Activated CD4-positive, alpha-beta T cell treated with anti-CD3 and anti-CD28 coated beads, Interleukin-2, amount 10 ng/mL, durations not matched to agents 7 days and 5 days (primary cell): ENCODE data around the gene FLT1. TPM values are rescaled to one million over a fixed set of nuclear protein-coding genes. Genes with fewer than 3 reads are reported as not detected.
A peak's percentile ranks its signal among the peaks of the same experiment; 100 is the strongest.

ENCODE experiments used
- CTCF ChIA-PET: fragments of 350-600 bp; sonication (Branson Sonifier 250); formaldehyde crosslinking; loops from one replicate; lab custom pipeline; 2021; ENCODE audit warnings: antibody characterized with exemption; lab: Charles Lee
- POLR2A ChIA-PET: fragments of 350-600 bp; sonication (Branson Sonifier 250); formaldehyde crosslinking; loops from one replicate; lab custom pipeline; 2021; ENCODE audit warnings: antibody characterized with exemption; lab: Charles Lee
- DNase-seq: peaks from one replicate; pipeline ENCODE4 v3.0.0-alpha.2; 2020
- H3K27ac Mint-ChIP-seq: one replicate; pipeline ENCODE4 v1.8.0; 2021; ENCODE audit warnings: mild to moderate bottlenecking, moderate library complexity, mixed read lengths
- H3K27me3 Mint-ChIP-seq: one replicate; pipeline ENCODE4 v1.8.0; 2021; ENCODE audit warnings: mixed read lengths
- H3K36me3 Mint-ChIP-seq: one replicate; pipeline ENCODE4 v1.8.0; 2021; ENCODE audit warnings: low read depth, mixed read lengths
- H3K4me1 Mint-ChIP-seq: one replicate; pipeline ENCODE4 v1.8.0; 2021; ENCODE audit warnings: mixed read lengths
- H3K4me3 Mint-ChIP-seq: one replicate; pipeline ENCODE4 v1.8.0; 2021; ENCODE audit warnings: mild to moderate bottlenecking, moderate library complexity, mixed read lengths
- H3K9me3 Mint-ChIP-seq: one replicate; pipeline ENCODE4 v1.8.0; 2021; ENCODE audit warnings: mixed read lengths
- total RNA-seq, 2 experiments: library from RNA; stranded (reverse); gene quantifications; one replicate each; pipeline ENCODE4 v1.2.3, GENCODE V29; 2021

The FLT1 gene
- total RNA-seq, 2 experiments from 2014 or later = 0.32 to 0.71 TPM

- ChIA-PET CTCF (interaction anchor here (1.1 kb wide), 1 partner anchor 9 kb away, joined by 4 read pairs; no protein-coding TSS in a partner anchor), POLR2A (no interaction called here)
- Mint-ChIP-seq H3K4me1 (peaks cover 25% of the 10 kb centered on the region), H3K4me3 (no peak overlapping the region), H3K36me3 (no peaks in the 10 kb centered on the region), H3K27ac (no peak overlapping the region), H3K27me3 (peaks cover 7% of the 10 kb centered on the region), H3K9me3 (no peaks in the 10 kb centered on the region)
- no peak for DNase-seq
These were observed 145.6 kb downstream of the FLT1 start for GRCh38 chr13:28349371-28349770.

GRCh38 chr13:28347456-28348371, 147.2 kb downstream of the FLT1 start:
- H3K9me3 Mint-ChIP-seq = no peaks in the 10 kb centered on the region
- ChIA-PET CTCF (interaction anchor here (1.1 kb wide), 1 partner anchor 8 kb away, joined by 4 read pairs; no protein-coding TSS in a partner anchor), POLR2A (no interaction called here)
- H3K27me3 Mint-ChIP-seq = peaks cover 7% of the 10 kb centered on the region
- H3K27ac Mint-ChIP-seq = no peak overlapping the region
- H3K4me1 Mint-ChIP-seq = peaks cover 16% of the 10 kb centered on the region
- no peak overlapping the region for H3K4me3 Mint-ChIP-seq
- H3K36me3 Mint-ChIP-seq = no peaks in the 10 kb centered on the region
- DNase-seq = peak; percentile 35

- CTCF ChIA-PET = interaction anchor here (0.6 kb wide), 1 partner anchor 1440 kb away, joined by 3 read pairs; no protein-coding TSS in a partner anchor
- peaks cover 16% of the 10 kb centered on the region for H3K4me1 Mint-ChIP-seq
- H3K27ac Mint-ChIP-seq = no peak overlapping the region
- peaks cover 7% of the 10 kb centered on the region for H3K27me3 Mint-ChIP-seq
- H3K36me3 Mint-ChIP-seq = no peaks in the 10 kb centered on the region
- H3K4me3 Mint-ChIP-seq = no peak overlapping the region
- no peaks in the 10 kb centered on the region for H3K9me3 Mint-ChIP-seq
- POLR2A ChIA-PET = no interaction called here
- no peak for DNase-seq
These were observed 148.8 kb downstream of the FLT1 start for GRCh38 chr13:28346154-28346553.

- no peaks in the 10 kb centered on the region for H3K9me3 Mint-ChIP-seq
- H3K27ac Mint-ChIP-seq = no peak overlapping the region
- ChIA-PET POLR2A (no interaction called here), CTCF (interaction anchor here (1.5 kb wide), 1 partner anchor 20 kb away, joined by 5 read pairs; no protein-coding TSS in a partner anchor)
- peaks cover 16% of the 10 kb centered on the region for H3K4me1 Mint-ChIP-seq
- H3K27me3 Mint-ChIP-seq = peaks cover 4% of the 10 kb centered on the region
- no peak for DNase-seq
- H3K36me3 Mint-ChIP-seq = no peaks in the 10 kb centered on the region
- H3K4me3 Mint-ChIP-seq = no peak overlapping the region
These were observed 150.8 kb downstream of the FLT1 start for GRCh38 chr13:28344163-28344562.

- Mint-ChIP-seq H3K9me3 (no peaks in the 10 kb centered on the region), H3K27me3 (peaks cover 4% of the 10 kb centered on the region), H3K4me1 (peaks cover 5% of the 10 kb centered on the region), H3K27ac (no peak overlapping the region), H3K4me3 (no peak overlapping the region), H3K36me3 (no peaks in the 10 kb centered on the region)
- DNase-seq = no peak
- POLR2A ChIA-PET = no interaction called here
- CTCF ChIA-PET = no interaction called here
These were observed 152.7 kb downstream of the FLT1 start for GRCh38 chr13:28342251-28342650.

- no peak overlapping the region for H3K4me3 Mint-ChIP-seq
- H3K27me3 Mint-ChIP-seq = peaks cover 2% of the 10 kb centered on the region
- H3K27ac Mint-ChIP-seq = no peak overlapping the region
- POLR2A ChIA-PET = no interaction called here
- no peaks in the 10 kb centered on the region for H3K36me3 Mint-ChIP-seq
- DNase-seq = no peak
- CTCF ChIA-PET = interaction anchor here (1.3 kb wide), 1 partner anchor 8 kb away, joined by 4 read pairs; no protein-coding TSS in a partner anchor
- H3K9me3 Mint-ChIP-seq = no peaks in the 10 kb centered on the region
- no peaks in the 10 kb centered on the region for H3K4me1 Mint-ChIP-seq
These were observed 154.6 kb downstream of the FLT1 start for GRCh38 chr13:28340272-28340793.

- Mint-ChIP-seq H3K27ac (no peak overlapping the region), H3K27me3 (no peaks in the 10 kb centered on the region), H3K9me3 (no peaks in the 10 kb centered on the region), H3K36me3 (no peaks in the 10 kb centered on the region), H3K4me3 (no peak overlapping the region), H3K4me1 (no peaks in the 10 kb centered on the region)
- DNase-seq = no peak
- CTCF ChIA-PET = interaction anchor here (1.3 kb wide), 1 partner anchor 9 kb away, joined by 4 read pairs; no protein-coding TSS in a partner anchor
- POLR2A ChIA-PET = no interaction called here
These were observed 155.5 kb downstream of the FLT1 start for GRCh38 chr13:28339419-28339818.

GRCh38 chr13:28338742-28339141, 156.2 kb downstream of the FLT1 start:
- Mint-ChIP-seq H3K4me1 (no peaks in the 10 kb centered on the region), H3K27ac (no peak overlapping the region), H3K4me3 (no peak overlapping the region), H3K27me3 (no peaks in the 10 kb centered on the region), H3K36me3 (no peaks in the 10 kb centered on the region), H3K9me3 (no peaks in the 10 kb centered on the region)
- no peak for DNase-seq
- POLR2A ChIA-PET = no interaction called here
- CTCF ChIA-PET = no interaction called here

GRCh38 chr13:28338006-28338574, 156.8 kb downstream of the FLT1 start:
- CTCF ChIA-PET = no interaction called here
- H3K4me1 Mint-ChIP-seq = peaks cover 4% of the 10 kb centered on the region
- no peaks in the 10 kb centered on the region for H3K9me3 Mint-ChIP-seq
- H3K36me3 Mint-ChIP-seq = no peaks in the 10 kb centered on the region
- H3K27ac Mint-ChIP-seq = no peak overlapping the region
- peaks cover 3% of the 10 kb centered on the region for H3K27me3 Mint-ChIP-seq
- POLR2A ChIA-PET = no interaction called here
- no peak overlapping the region for H3K4me3 Mint-ChIP-seq
- no peak for DNase-seq

- H3K9me3 Mint-ChIP-seq = no peaks in the 10 kb centered on the region
- no peak for DNase-seq
- H3K27me3 Mint-ChIP-seq = peaks cover 3% of the 10 kb centered on the region
- CTCF ChIA-PET = no interaction called here
- no peak overlapping the region for H3K27ac Mint-ChIP-seq
- no peaks in the 10 kb centered on the region for H3K36me3 Mint-ChIP-seq
- POLR2A ChIA-PET = no interaction called here
- H3K4me1 Mint-ChIP-seq = peaks cover 4% of the 10 kb centered on the region
- H3K4me3 Mint-ChIP-seq = no peak overlapping the region
These were observed 157.5 kb downstream of the FLT1 start for GRCh38 chr13:28337166-28338005.

- H3K36me3 Mint-ChIP-seq = no peaks in the 10 kb centered on the region
- ChIA-PET POLR2A (no interaction called here), CTCF (no interaction called here)
These were observed 158.7 kb downstream of the FLT1 start for GRCh38 chr13:28336193-28336657.

GRCh38 chr13:28333204-28333881, 161.6 kb downstream of the FLT1 start:
- no peak for DNase-seq
- Mint-ChIP-seq H3K36me3 (no peaks in the 10 kb centered on the region), H3K27me3 (peaks cover 3% of the 10 kb centered on the region), H3K9me3 (no peaks in the 10 kb centered on the region), H3K27ac (no peak overlapping the region), H3K4me1 (peaks cover 4% of the 10 kb centered on the region), H3K4me3 (no peak overlapping the region)
- ChIA-PET POLR2A (no interaction called here), CTCF (interaction anchor here (1.2 kb wide), 1 partner anchor 9 kb away, joined by 6 read pairs; no protein-coding TSS in a partner anchor)

More at GRCh38 chr13:28336193-28336657, 158.7 kb downstream of the FLT1 start:
- no peak for DNase-seq
- H3K9me3 Mint-ChIP-seq = no peaks in the 10 kb centered on the region
- no peak overlapping the region for H3K4me3 Mint-ChIP-seq
- H3K27ac Mint-ChIP-seq = no peak overlapping the region
- H3K4me1 Mint-ChIP-seq = peaks cover 4% of the 10 kb centered on the region
- peaks cover 3% of the 10 kb centered on the region for H3K27me3 Mint-ChIP-seq
